DMS 273 (cell line): ENCODE data around the gene ARL6IP1.
"Not testable (repeated sequence)": the region's sequence is repeated elsewhere in the genome, so short reads cannot be mapped to it uniquely, and the experiment has no call there.

Experiments used
- DNase-seq: peaks from one replicate; lab custom pipeline; 2025; ENCODE audit not compliant: unreplicated experiment; lab: John Stamatoyannopoulos, UW

ARL6IP1 gene

DNA sequence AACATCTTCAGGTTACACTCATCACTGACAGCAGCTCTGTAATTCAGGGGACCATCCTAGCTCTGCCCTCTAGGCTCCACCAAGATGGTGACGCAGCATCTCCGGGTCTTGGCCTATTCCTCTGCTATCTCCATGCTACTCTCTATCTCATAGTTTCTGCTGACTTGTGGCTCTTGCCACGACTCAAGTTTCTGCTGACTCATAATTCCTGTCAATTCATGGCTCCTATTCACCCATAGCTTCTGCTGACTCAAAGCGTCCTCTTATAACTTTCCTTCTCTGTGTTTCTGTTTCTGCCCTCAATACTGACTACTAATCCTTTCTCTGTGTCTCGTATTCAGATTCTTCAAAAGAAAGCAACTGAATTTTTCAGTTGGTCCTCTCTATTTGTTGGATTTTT lies 38.6 kb downstream of the ARL6IP1 start:
- not testable (repeated sequence) for DNase-seq

DNA sequence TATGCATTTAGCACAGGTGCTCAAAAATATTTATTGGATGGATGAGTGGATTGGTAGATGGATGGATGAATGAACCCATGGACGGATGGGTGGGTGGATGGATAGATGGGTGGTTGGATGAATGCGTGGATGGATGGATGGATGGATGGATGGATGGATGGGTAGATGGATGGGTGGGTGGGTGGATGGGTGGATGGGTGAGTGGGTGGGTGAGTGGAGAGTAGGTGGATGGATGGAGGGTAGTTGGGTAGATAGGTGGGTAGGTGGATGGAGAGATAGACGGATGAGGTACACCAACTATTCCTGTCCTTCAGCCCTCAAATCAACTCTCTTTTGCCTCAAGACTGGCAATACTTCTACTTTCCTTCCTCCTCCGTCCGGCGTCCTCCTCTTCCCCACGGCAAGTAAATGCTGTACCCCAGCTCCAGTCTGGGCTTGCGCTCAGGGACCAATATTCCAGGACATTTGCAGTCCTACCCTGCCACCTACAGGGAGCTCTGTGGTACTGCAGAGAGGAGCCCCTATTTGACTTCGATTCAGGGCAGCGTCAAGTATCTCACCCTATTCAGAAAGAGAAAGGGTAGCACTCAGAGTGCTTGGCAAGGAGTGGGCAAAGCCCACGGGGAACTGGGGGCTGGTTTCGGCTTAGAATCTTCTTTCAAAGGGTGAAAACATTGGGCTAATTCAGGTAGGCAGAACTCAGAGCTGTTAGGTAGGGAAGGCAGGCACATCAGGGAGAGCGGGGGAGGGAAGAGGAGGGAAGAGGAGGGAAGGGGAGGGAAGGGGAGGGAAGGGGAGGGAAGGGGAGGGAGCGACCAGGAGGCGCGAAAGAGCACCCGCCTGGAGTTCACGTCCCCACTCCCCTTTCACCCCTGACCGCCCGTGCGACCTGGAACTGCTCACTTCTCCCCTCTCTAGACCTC lies 41.5 kb downstream of the ARL6IP1 start:
- DNase-seq, result peak; percentile 69

DNA sequence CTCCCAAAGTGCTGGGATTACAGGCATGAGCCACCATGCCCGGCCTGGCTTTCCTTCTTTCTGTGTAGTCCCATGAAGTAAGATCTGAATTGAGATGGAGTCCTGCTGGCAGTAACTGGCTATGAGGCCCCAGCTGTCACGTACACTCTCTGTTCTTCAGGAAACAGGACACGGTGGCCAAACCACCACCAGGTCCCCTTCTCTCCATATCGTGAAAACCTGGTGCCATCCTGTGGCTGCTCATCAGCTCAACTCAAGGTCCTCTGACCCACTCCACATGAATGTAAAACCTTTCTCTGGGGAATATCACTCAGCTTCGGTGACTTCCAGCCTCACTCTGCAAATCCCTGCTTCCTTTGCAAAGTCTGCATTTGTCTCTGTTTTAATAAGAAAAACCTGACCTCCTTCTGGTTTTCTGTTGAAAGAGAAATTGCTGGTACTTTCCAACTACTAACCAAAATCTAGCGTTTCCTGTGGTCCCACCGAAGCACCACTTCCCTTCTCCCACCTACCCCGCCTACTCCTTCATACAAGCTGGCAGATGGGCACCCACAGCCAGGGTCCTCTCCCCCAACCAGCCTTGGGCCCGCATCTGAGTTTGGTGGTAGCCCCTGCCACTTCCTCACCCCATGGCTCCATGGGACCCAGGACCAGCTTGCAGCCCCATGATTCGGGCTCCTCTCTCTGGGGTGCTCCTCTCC lies 43.2 kb downstream of the ARL6IP1 start:
- DNase-seq, result not testable (repeated sequence)

DNA sequence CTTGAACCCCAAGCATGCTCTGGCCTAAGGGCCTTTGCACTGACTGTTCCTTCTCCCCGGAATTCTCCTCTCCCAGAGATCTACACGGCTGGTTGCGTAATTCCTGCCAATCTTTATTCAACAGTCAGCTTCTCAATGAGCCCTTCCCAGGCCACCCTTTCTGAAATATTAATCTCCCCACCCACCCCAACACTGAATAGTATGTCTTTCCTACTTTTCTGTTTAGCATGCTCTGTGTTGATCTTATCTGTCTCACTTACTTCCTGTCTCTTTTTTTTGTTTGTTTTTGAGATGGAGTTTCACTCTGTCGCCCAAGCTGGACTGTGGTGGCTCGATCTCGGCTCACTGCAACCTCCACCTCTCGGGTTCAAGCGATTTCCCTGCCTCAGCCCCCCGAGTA lies 44.7 kb downstream of the ARL6IP1 start:
- DNase-seq, result not testable (repeated sequence)

DNA sequence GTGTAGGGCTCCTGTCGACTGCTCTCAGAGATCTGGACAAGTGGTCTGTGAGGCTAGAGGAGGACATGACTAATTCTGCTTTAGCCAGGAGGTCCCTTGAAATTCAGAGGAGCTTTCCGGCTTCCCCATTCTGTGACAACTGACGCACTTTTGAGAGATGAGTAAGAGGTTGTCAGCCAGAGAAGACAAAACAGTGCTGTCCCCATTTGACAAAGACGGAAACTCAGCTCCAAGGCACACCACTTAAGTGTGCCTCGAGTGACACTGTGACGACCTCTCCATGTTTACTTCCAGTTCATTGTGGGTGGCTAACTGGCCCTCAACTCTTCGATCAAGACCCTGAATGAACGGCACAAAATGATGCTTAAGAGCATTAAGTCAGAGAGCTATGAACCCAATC lies 58.5 kb downstream of the ARL6IP1 start:
- not testable (repeated sequence) for DNase-seq
